Measurements from ENCODE around the gene KHDRBS1. TPM values are rescaled to one million over a fixed set of nuclear protein-coding genes. Genes with fewer than 3 reads are reported as not detected.

The KHDRBS1 gene
- total and polyA plus RNA-seq, 5 donors: 48.6 to 70.0 (median 68.5) TPM

GRCh38 chr1:32042330-32042729, 28.7 kb downstream of the KHDRBS1 start:
- Histone ChIP-seq H3K27me3 (ENCODE audit: control insufficient read depth, insufficient read depth) (no peaks in the 10 kb centered on the region), H3K9me3 (ENCODE audit: control insufficient read depth, low read length) (no peaks in the 10 kb centered on the region), H3K4me3 (ENCODE audit: low read length) (no peak overlapping the region), H3K27ac (ENCODE audit: low read length) (no peak overlapping the region), H3K4me1 (ENCODE audit: control insufficient read depth, insufficient read depth, low read length) (peaks cover 4% of the 10 kb centered on the region)
- WGBS: 67% methylated on average over 5 of the region's 5 CpGs
- no peak for ATAC-seq
- DNase-seq: no peak
- intact Hi-C loops (cut with DNase I): no loop called here

GRCh38 chr1:32044234-32044633, 30.6 kb downstream of the KHDRBS1 start:
- WGBS: 68% methylated on average over 1 of the region's 1 CpG
- no peak for DNase-seq
- Histone ChIP-seq H3K4me1 (ENCODE audit: control insufficient read depth, insufficient read depth, low read length) (peaks cover 4% of the 10 kb centered on the region), H3K4me3 (ENCODE audit: low read length) (no peak overlapping the region), H3K9me3 (ENCODE audit: control insufficient read depth, low read length) (no peaks in the 10 kb centered on the region), H3K27ac (ENCODE audit: low read length) (no peak overlapping the region), H3K27me3 (ENCODE audit: control insufficient read depth, insufficient read depth) (no peaks in the 10 kb centered on the region)
- no peak for ATAC-seq
- intact Hi-C loops (cut with DNase I): no loop called here

GRCh38 chr1:32045772-32046171, 32.1 kb downstream of the KHDRBS1 start:
- no peak for DNase-seq
- H3K9me3 ChIP-seq (ENCODE audit: control insufficient read depth, low read length): no peaks in the 10 kb centered on the region
- H3K4me1 ChIP-seq (ENCODE audit: control insufficient read depth, insufficient read depth, low read length): no peaks in the 10 kb centered on the region
- intact Hi-C loops (cut with DNase I): no loop called here
- WGBS: 81% methylated on average over 2 of the region's 2 CpGs
- ATAC-seq: peak in 1 of 2 donors; percentile 23
- no peaks in the 10 kb centered on the region for H3K27me3 ChIP-seq (ENCODE audit: control insufficient read depth, insufficient read depth)
- H3K27ac ChIP-seq (ENCODE audit: low read length): no peak overlapping the region
- no peak overlapping the region for H3K4me3 ChIP-seq (ENCODE audit: low read length)

GRCh38 chr1:32047701-32048100, 34.0 kb downstream of the KHDRBS1 start:
- Histone ChIP-seq H3K9me3 (ENCODE audit: control insufficient read depth, low read length) (no peaks in the 10 kb centered on the region), H3K27me3 (ENCODE audit: control insufficient read depth, insufficient read depth) (no peaks in the 10 kb centered on the region), H3K4me3 (ENCODE audit: low read length) (no peak overlapping the region), H3K27ac (ENCODE audit: low read length) (no peak overlapping the region), H3K4me1 (ENCODE audit: control insufficient read depth, insufficient read depth, low read length) (no peaks in the 10 kb centered on the region)
- DNase-seq (no peak), ATAC-seq (no peak)
- intact Hi-C loops (cut with DNase I): no loop called here

GRCh38 chr1:32048440-32048839, 34.8 kb downstream of the KHDRBS1 start:
- intact Hi-C loops (cut with DNase I): no loop called here
- H3K9me3 ChIP-seq (ENCODE audit: control insufficient read depth, low read length): no peaks in the 10 kb centered on the region
- no peak overlapping the region for H3K27ac ChIP-seq (ENCODE audit: low read length)
- no peak for ATAC-seq
- DNase-seq: no peak
- WGBS: 84% methylated on average over 2 of the region's 2 CpGs
- H3K27me3 ChIP-seq (ENCODE audit: control insufficient read depth, insufficient read depth): no peaks in the 10 kb centered on the region
- H3K4me1 ChIP-seq (ENCODE audit: control insufficient read depth, insufficient read depth, low read length): no peaks in the 10 kb centered on the region
- no peak overlapping the region for H3K4me3 ChIP-seq (ENCODE audit: low read length)

- intact Hi-C loops (cut with DNase I): no loop called here
- WGBS: 85% methylated on average over 1 of the region's 1 CpG
- Histone ChIP-seq H3K9me3 (ENCODE audit: control insufficient read depth, low read length) (no peaks in the 10 kb centered on the region), H3K4me1 (ENCODE audit: control insufficient read depth, insufficient read depth, low read length) (no peaks in the 10 kb centered on the region), H3K27ac (ENCODE audit: low read length) (no peak overlapping the region), H3K27me3 (ENCODE audit: control insufficient read depth, insufficient read depth) (no peaks in the 10 kb centered on the region), H3K4me3 (ENCODE audit: low read length) (no peak overlapping the region)
- no peak for DNase-seq
- ATAC-seq: no peak
These were observed 38.0 kb downstream of the KHDRBS1 start for GRCh38 chr1:32051706-32052105.

GRCh38 chr1:32052887-32053286, 39.2 kb downstream of the KHDRBS1 start:
- WGBS: 95% methylated on average over 4 of the region's 4 CpGs
- H3K9me3 ChIP-seq (ENCODE audit: control insufficient read depth, low read length): no peaks in the 10 kb centered on the region
- ATAC-seq (no peak), DNase-seq (no peak)
- H3K27ac ChIP-seq (ENCODE audit: low read length): no peak overlapping the region
- no peaks in the 10 kb centered on the region for H3K27me3 ChIP-seq (ENCODE audit: control insufficient read depth, insufficient read depth)
- H3K4me3 ChIP-seq (ENCODE audit: low read length): no peak overlapping the region
- intact Hi-C loops (cut with DNase I): no loop called here
- no peaks in the 10 kb centered on the region for H3K4me1 ChIP-seq (ENCODE audit: control insufficient read depth, insufficient read depth, low read length)

GRCh38 chr1:32055416-32055815, 41.7 kb downstream of the KHDRBS1 start:
- intact Hi-C loops (cut with DNase I): no loop called here
- 70% methylated on average over 5 of the region's 5 CpGs for WGBS
- no peak overlapping the region for H3K27ac ChIP-seq (ENCODE audit: low read length)

GRCh38 chr1:32056598-32056997, 42.9 kb downstream of the KHDRBS1 start:
- intact Hi-C loops (cut with DNase I): no loop called here
- H3K27ac ChIP-seq (ENCODE audit: low read length): no peak overlapping the region
- no peaks in the 10 kb centered on the region for H3K4me1 ChIP-seq (ENCODE audit: control insufficient read depth, insufficient read depth, low read length)
- no peak overlapping the region for H3K4me3 ChIP-seq (ENCODE audit: low read length)
- DNase-seq (no peak), ATAC-seq (no peak)
- no peaks in the 10 kb centered on the region for H3K27me3 ChIP-seq (ENCODE audit: control insufficient read depth, insufficient read depth)
- H3K9me3 ChIP-seq (ENCODE audit: control insufficient read depth, low read length): no peaks in the 10 kb centered on the region
- 96% methylated on average over 1 of the region's 1 CpG for WGBS

More at GRCh38 chr1:32055416-32055815, 41.7 kb downstream of the KHDRBS1 start:
- ATAC-seq: no peak
- Histone ChIP-seq H3K4me1 (ENCODE audit: control insufficient read depth, insufficient read depth, low read length) (no peaks in the 10 kb centered on the region), H3K4me3 (ENCODE audit: low read length) (no peak overlapping the region), H3K27me3 (ENCODE audit: control insufficient read depth, insufficient read depth) (no peaks in the 10 kb centered on the region), H3K9me3 (ENCODE audit: control insufficient read depth, low read length) (no peaks in the 10 kb centered on the region)
- no peak for DNase-seq

- Histone ChIP-seq H3K27ac (ENCODE audit: low read length) (no peak overlapping the region), H3K4me1 (ENCODE audit: control insufficient read depth, insufficient read depth, low read length) (peaks cover 5% of the 10 kb centered on the region), H3K27me3 (ENCODE audit: control insufficient read depth, insufficient read depth) (no peaks in the 10 kb centered on the region), H3K9me3 (ENCODE audit: control insufficient read depth, low read length) (no peaks in the 10 kb centered on the region), H3K4me3 (ENCODE audit: low read length) (no peak overlapping the region)
- no peak for DNase-seq
- no peak for ATAC-seq
- intact Hi-C loops (cut with DNase I): no loop called here
These were observed 47.2 kb downstream of the KHDRBS1 start for GRCh38 chr1:32060914-32061313.

GRCh38 chr1:32062867-32063230, 49.2 kb downstream of the KHDRBS1 start:
- intact Hi-C loops (cut with DNase I): no loop called here

GRCh38 chr1:32063261-32063681, 49.6 kb downstream of the KHDRBS1 start:
- Histone ChIP-seq H3K27me3 (ENCODE audit: control insufficient read depth, insufficient read depth) (no peaks in the 10 kb centered on the region), H3K4me3 (ENCODE audit: low read length) (no peak overlapping the region), H3K4me1 (ENCODE audit: control insufficient read depth, insufficient read depth, low read length) (peaks cover 7% of the 10 kb centered on the region), H3K27ac (ENCODE audit: low read length) (peak overlapping the region; percentile 67), H3K9me3 (ENCODE audit: control insufficient read depth, low read length) (no peaks in the 10 kb centered on the region)
- WGBS: 7% methylated on average over 1 of the region's 1 CpG
- intact Hi-C loops (cut with DNase I): no loop called here
- DNase-seq (no peak), ATAC-seq (peak; percentile 41 to 48)

More at GRCh38 chr1:32062867-32063230, 49.2 kb downstream of the KHDRBS1 start:
- Histone ChIP-seq H3K27ac (ENCODE audit: low read length) (peak overlapping the region; percentile 30), H3K9me3 (ENCODE audit: control insufficient read depth, low read length) (no peaks in the 10 kb centered on the region), H3K4me1 (ENCODE audit: control insufficient read depth, insufficient read depth, low read length) (peaks cover 7% of the 10 kb centered on the region), H3K4me3 (ENCODE audit: low read length) (no peak overlapping the region), H3K27me3 (ENCODE audit: control insufficient read depth, insufficient read depth) (no peaks in the 10 kb centered on the region)
- ATAC-seq (no peak), DNase-seq (no peak)
- 63% methylated on average over 4 of the region's 4 CpGs for WGBS

Measured in right cardiac atrium (tissue), 5 donors.